Smooth muscle cell (in vitro differentiated cells): ENCODE results near the gene TCF12. TPM values are rescaled to one million over a fixed set of nuclear protein-coding genes. Genes with fewer than 3 reads are reported as not detected.
A peak's percentile ranks its signal among the peaks of the same experiment; 100 is the strongest.

Experiments used
- DNase-seq: peaks from one replicate; lab custom pipeline; 2025; ENCODE audit not compliant: unreplicated experiment; lab: John Stamatoyannopoulos, UW
- H2AFZ ChIP-seq: fragments of 200-600 bp; sonication (generic); 2 replicates; pipeline ENCODE4 v1.6.0; 2016; ENCODE audit warnings: antibody characterized with exemption, low read depth, mild to moderate bottlenecking
- H3F3A ChIP-seq: fragments of 200-600 bp; sonication (generic); 2 replicates; pipeline ENCODE4 v1.6.0; 2017; ENCODE audit warnings: antibody characterized with exemption, low read depth
- H3K27ac ChIP-seq: fragments of 200-600 bp; sonication (generic); 2 replicates; pipeline ENCODE4 v1.5.1; 2016; ENCODE audit warnings: low read depth, mild to moderate bottlenecking
- H3K27me3 ChIP-seq: fragments of 200-600 bp; sonication (generic); 2 replicates; pipeline ENCODE4 v1.6.1; 2016; ENCODE audit warnings: low read depth, mild to moderate bottlenecking
- H3K36me3 ChIP-seq: fragments of 200-600 bp; sonication (generic); 2 replicates; pipeline ENCODE4 v1.5.1; 2016; ENCODE audit warnings: low read depth
- H3K4me1 ChIP-seq: fragments of 200-600 bp; sonication (generic); 2 replicates; pipeline ENCODE4 v1.5.1; 2016; ENCODE audit warnings: low read depth
- H3K4me2 ChIP-seq: fragments of 200-600 bp; sonication (generic); 2 replicates; pipeline ENCODE4 v1.6.0; 2016; ENCODE audit warnings: mild to moderate bottlenecking
- H3K4me3 ChIP-seq: fragments of 200-600 bp; sonication (generic); 2 replicates; pipeline ENCODE4 v1.5.1; 2016; ENCODE audit warnings: mild to moderate bottlenecking
- H3K79me2 ChIP-seq: fragments of 200-600 bp; sonication (generic); 2 replicates; pipeline ENCODE4 v1.6.0; 2016; ENCODE audit warnings: low read depth, mild to moderate bottlenecking
- H3K9ac ChIP-seq: fragments of 200-600 bp; sonication (generic); 2 replicates; pipeline ENCODE4 v1.6.0; 2016; ENCODE audit warnings: low read depth
- H3K9me3 ChIP-seq: fragments of 200-600 bp; sonication (generic); replicated peaks from 2 replicates; pipeline ENCODE4 v1.5.1; 2016; ENCODE audit warnings: low read depth
- H4K20me1 ChIP-seq: fragments of 200-600 bp; sonication (generic); 2 replicates; pipeline ENCODE4 v1.6.0; 2016; ENCODE audit warnings: low read depth
- WGBS: methylation state at CpG from one replicate; pipeline ENCODE4 v1.1.7; 2016; ENCODE audit warnings: low lambda C conversion rate; 5-methylcytosine and 5-hydroxymethylcytosine counted together
- polyA plus RNA-seq: library from polyadenylated mRNA; unstranded; fragments of >200 nt; fragmentation: Nextera tagmentation; extraction: Ambion mirVana; gene quantifications from 2 replicates; pipeline ENCODE4 v1.2.1, GENCODE V29; 2016
- total RNA-seq: library from RNA; depleted of rRNA; stranded (reverse); fragments of >200 nt; gene quantifications from 2 replicates; pipeline ENCODE4 v1.2.3, GENCODE V29; 2014
- TF ChIP-seq, protein P1 (sequence below): fragments of 200-600 bp; sonication (generic); IDR thresholded peaks from 2 replicates; pipeline ENCODE4 v1.5.1; 2017; ENCODE audit warnings: borderline replicate concordance, mild to moderate bottlenecking, antibody characterized with exemption; ENCODE audit not compliant: insufficient read depth, poor library complexity, severe bottlenecking

Gene TCF12
- total and polyA plus RNA-seq, 2 experiments from 2014 or later: 54.1 to 302 TPM

DNA sequence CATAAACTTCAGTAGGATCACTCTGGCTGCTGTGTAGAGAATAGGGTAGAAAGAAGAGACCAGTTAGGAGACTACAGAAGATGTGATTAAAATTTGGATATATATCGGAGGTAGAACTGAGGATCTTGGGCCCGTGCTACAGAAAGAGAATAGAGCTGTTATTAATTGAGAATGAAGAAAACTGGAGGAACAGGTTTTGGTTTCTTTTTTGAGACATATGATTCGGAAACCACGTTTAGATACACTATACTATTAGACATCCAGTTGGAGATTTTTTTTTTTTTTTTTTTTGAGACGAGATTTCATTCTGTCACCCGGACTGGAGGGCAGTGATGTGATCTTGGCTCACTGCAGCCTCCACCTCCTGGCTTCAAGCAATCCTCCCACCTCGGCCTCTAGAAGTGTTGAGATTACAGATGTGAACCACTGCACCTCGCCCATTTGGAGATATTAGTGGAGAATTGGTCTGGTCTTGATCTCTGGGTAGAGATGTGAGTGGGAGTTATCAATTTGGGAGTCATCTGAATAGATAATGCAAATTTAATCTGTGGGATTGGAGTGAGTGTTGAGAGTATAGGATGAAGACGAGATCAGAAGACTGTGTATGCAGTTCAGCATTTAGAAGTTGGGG, 50.9 kb downstream of the TCF12 start:
- H2AFZ ChIP-seq: no peak overlapping the region
- H3F3A ChIP-seq: no peaks in the 10 kb centered on the region
- H3K36me3 ChIP-seq: no peaks in the 10 kb centered on the region
- no peak for DNase-seq
- no peak overlapping the region for H3K4me3 ChIP-seq
- H3K4me2 ChIP-seq: no peak overlapping the region
- H4K20me1 ChIP-seq: peaks cover 100% of the 10 kb centered on the region
- H3K4me1 ChIP-seq: peaks cover 10% of the 10 kb centered on the region
- TF ChIP-seq, protein P1, sequence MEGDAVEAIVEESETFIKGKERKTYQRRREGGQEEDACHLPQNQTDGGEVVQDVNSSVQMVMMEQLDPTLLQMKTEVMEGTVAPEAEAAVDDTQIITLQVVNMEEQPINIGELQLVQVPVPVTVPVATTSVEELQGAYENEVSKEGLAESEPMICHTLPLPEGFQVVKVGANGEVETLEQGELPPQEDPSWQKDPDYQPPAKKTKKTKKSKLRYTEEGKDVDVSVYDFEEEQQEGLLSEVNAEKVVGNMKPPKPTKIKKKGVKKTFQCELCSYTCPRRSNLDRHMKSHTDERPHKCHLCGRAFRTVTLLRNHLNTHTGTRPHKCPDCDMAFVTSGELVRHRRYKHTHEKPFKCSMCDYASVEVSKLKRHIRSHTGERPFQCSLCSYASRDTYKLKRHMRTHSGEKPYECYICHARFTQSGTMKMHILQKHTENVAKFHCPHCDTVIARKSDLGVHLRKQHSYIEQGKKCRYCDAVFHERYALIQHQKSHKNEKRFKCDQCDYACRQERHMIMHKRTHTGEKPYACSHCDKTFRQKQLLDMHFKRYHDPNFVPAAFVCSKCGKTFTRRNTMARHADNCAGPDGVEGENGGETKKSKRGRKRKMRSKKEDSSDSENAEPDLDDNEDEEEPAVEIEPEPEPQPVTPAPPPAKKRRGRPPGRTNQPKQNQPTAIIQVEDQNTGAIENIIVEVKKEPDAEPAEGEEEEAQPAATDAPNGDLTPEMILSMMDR: no peak
- H3K9ac ChIP-seq: no peak overlapping the region
- no peaks in the 10 kb centered on the region for H3K9me3 ChIP-seq
- 78% methylated on average over 9 of the region's 9 CpGs for WGBS
- no peak overlapping the region for H3K27ac ChIP-seq
- no peaks in the 10 kb centered on the region for H3K27me3 ChIP-seq
- H3K79me2 ChIP-seq: peaks cover 99% of the 10 kb centered on the region

DNA sequence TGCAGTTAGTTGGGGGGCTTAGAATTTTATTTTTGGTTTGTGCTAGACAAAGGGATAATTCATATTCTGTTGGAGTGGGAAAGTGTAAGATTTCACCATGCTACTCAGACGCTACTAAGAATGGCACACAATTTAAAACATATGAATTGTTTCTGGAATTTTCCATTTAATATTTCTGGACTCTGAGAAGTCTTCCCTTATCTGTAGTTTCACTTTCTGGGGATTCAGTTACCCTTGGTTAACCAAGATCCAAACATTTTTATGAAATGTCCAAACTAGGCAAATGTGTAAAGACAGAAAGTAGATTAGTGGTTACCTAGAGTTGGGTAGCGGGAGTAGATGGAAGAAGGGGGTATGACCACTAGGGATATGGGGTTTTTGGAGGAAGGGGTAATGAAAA, 53.1 kb downstream of the TCF12 start:
- H3K4me1 ChIP-seq: peaks cover 10% of the 10 kb centered on the region
- H3K27me3 ChIP-seq: no peaks in the 10 kb centered on the region
- peaks cover 97% of the 10 kb centered on the region for H4K20me1 ChIP-seq
- peak overlapping the region; percentile 30 for H3K4me2 ChIP-seq
- H3K36me3 ChIP-seq: no peaks in the 10 kb centered on the region
- DNase-seq: no peak
- no peak overlapping the region for H3K27ac ChIP-seq
- H3F3A ChIP-seq: no peaks in the 10 kb centered on the region
- whole genome bisulfite sequencing: 79% methylated on average over 2 of the region's 2 CpGs
- TF ChIP-seq, protein P1: no peak
- no peak overlapping the region for H2AFZ ChIP-seq
- no peak overlapping the region for H3K4me3 ChIP-seq
- H3K9ac ChIP-seq: no peak overlapping the region
- peaks cover 98% of the 10 kb centered on the region for H3K79me2 ChIP-seq
- H3K9me3 ChIP-seq: no peaks in the 10 kb centered on the region

DNA sequence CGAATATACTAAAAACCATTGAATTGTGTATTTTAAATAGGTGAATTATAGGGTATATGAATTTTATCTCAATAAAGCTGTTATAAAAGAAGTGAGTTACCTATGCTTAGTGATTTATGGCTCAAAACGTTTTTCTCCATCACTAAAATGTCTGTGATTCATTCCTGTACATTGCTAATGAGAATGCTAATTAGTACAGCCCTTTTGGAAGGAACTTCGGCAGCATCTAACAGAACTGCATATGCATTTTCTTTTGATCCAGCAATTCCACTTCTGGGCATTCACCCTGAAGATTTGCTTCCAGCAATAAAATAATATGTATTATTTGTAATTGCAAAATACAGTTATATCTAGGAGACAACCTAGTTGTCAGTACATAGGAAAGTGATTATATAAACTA, 53.6 kb downstream of the TCF12 start:
- Histone ChIP-seq H4K20me1 (peaks cover 97% of the 10 kb centered on the region), H3K9ac (no peak overlapping the region), H3K4me3 (no peak overlapping the region), H3F3A (no peaks in the 10 kb centered on the region), H3K36me3 (no peaks in the 10 kb centered on the region), H3K79me2 (peaks cover 98% of the 10 kb centered on the region), H3K4me2 (peak overlapping the region; percentile 30), H2AFZ (no peak overlapping the region), H3K4me1 (peaks cover 10% of the 10 kb centered on the region), H3K27ac (no peak overlapping the region), H3K27me3 (no peaks in the 10 kb centered on the region), H3K9me3 (no peaks in the 10 kb centered on the region)
- TF ChIP-seq, protein P1: no peak
- DNase-seq: no peak
- 56% methylated on average over 3 of the region's 3 CpGs for WGBS

DNA sequence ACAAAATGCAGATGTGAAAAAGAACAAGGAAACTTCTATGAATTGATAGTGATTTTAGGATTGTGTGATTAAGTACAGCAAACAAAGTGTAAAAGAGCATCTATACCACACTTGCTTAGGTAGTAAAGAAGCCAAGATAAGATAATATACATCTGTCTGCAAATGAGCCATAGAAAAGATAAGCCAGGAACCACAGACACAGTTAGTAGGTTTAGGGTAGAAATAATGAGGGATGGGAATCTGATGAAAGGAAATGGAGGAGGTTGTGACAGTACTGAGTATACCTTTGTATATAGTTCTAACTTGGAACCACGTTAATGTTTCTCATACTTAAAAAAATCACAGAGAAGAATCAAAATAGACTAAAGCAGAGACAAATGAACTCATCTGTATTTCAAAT, 54.0 kb downstream of the TCF12 start:
- DNase-seq: no peak
- Histone ChIP-seq H3K4me3 (no peak overlapping the region), H3K36me3 (no peaks in the 10 kb centered on the region), H3K4me1 (peaks cover 10% of the 10 kb centered on the region), H3K9ac (no peak overlapping the region), H4K20me1 (peaks cover 97% of the 10 kb centered on the region), H3K79me2 (peaks cover 98% of the 10 kb centered on the region), H3F3A (no peaks in the 10 kb centered on the region), H3K27ac (no peak overlapping the region), H3K9me3 (no peaks in the 10 kb centered on the region), H3K27me3 (no peaks in the 10 kb centered on the region), H3K4me2 (no peak overlapping the region), H2AFZ (no peak overlapping the region)
- TF ChIP-seq, protein P1: no peak
- whole genome bisulfite sequencing: 61% methylated on average over 1 of the region's 1 CpG
